GM12872 (cell line): ENCODE measurements around the gene RBM23.

Experiments used
- TF ChIP-seq, protein P1 (sequence below): IDR thresholded peaks from 3 replicates; pipeline ENCODE4 v1.5.1; 2011; ENCODE audit warnings: low read depth, mild to moderate bottlenecking, low read length, moderate library complexity; ENCODE audit not compliant: insufficient read depth

Gene RBM23

DNA sequence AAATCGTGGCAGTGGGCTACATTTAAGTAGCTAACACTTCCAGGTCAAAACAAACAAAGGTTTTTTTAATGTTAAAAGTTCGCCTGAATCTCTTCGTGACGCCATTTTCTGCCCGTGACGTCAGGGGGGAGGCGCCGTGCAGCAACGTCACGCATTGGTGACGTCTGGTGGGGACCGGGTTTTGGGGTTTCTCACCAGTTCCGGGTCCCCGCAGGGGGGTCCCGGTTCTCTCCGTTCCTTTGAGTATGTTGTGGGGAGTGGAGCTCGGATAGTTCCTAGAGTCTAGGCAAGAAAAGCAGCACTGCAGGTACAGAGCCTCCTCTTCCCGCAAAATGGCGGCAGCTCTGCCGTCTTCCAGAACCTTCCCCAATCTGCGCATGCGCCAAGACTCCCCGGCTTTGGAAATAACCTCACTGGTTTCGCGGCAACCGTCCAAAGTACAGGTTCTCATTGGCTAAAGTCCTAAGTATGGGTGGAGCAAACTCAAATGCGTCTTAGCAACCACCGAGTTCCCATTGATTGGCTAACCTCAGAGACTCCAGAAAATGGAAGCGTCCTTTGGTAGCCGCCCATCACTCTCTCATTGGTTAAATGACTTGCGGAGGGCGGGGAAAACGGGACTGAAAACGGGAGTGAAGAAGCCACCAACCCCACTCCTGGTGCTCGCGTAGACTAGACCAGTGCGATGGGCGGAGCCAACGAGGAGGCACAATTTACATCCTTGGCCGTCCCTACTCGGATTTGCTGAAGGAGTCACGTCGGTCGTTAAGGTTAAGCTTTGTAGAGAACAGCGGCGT, at the start of gene RBM23:
Gene RBM23 (minus strand): TSS at position 346 of the 797 bp plus-strand sequence.
- TF ChIP-seq, protein P1, sequence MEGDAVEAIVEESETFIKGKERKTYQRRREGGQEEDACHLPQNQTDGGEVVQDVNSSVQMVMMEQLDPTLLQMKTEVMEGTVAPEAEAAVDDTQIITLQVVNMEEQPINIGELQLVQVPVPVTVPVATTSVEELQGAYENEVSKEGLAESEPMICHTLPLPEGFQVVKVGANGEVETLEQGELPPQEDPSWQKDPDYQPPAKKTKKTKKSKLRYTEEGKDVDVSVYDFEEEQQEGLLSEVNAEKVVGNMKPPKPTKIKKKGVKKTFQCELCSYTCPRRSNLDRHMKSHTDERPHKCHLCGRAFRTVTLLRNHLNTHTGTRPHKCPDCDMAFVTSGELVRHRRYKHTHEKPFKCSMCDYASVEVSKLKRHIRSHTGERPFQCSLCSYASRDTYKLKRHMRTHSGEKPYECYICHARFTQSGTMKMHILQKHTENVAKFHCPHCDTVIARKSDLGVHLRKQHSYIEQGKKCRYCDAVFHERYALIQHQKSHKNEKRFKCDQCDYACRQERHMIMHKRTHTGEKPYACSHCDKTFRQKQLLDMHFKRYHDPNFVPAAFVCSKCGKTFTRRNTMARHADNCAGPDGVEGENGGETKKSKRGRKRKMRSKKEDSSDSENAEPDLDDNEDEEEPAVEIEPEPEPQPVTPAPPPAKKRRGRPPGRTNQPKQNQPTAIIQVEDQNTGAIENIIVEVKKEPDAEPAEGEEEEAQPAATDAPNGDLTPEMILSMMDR, result no peak

DNA sequence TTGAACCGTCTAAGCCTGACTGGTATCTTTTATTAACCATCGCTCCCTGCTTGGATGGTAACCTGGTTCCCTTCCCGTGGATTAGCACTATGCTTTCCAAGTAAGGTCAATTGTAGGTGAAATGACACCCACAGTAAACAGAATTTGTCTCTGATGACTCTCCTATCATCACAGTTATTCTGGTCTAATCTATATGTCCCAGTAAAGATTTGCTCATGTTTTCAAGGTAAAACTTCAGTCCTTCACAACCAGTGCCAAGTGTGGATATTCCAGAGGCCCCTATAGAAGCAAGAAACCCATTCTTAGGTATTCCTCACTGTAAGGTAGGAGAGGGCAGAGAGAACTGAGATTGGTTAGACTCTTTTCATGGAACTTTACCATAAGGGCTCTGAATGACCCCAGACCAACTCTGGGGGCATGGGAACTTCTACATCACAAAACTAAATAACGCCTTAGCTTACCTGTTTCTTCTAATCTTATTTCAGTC, 47.9 kb upstream of the RBM23 start:
- TF ChIP-seq, protein P1, result no peak

DNA sequence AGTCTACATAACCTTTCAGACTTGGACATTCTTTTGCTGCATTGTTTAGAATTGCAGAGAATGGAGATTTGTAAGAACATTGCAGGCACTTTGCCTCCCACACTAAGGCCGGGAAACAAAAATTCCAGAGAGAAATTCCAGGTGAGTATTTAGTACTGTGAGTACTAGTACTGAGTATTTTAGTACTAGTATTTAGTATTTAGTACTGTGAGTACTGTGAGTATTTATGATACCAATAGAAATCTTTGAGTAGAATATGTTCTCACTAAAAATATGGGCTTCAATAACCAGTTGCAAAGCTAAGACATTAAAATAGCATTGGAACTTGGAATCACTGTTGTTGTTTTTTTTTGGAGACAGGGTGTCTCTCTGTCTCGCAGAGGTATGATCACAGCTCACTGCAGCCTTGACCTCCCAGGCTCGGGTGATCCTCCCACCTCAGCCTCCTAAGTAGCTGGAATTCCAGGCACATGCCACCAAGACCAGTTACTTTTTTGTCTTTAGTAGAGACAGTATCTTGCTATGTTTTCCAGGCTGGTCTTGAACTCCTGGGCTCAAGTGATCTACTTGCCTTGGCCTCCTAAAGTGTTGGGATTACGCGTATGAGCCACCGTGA, 43.2 kb upstream of the RBM23 start:
- TF ChIP-seq, protein P1, result no peak

DNA sequence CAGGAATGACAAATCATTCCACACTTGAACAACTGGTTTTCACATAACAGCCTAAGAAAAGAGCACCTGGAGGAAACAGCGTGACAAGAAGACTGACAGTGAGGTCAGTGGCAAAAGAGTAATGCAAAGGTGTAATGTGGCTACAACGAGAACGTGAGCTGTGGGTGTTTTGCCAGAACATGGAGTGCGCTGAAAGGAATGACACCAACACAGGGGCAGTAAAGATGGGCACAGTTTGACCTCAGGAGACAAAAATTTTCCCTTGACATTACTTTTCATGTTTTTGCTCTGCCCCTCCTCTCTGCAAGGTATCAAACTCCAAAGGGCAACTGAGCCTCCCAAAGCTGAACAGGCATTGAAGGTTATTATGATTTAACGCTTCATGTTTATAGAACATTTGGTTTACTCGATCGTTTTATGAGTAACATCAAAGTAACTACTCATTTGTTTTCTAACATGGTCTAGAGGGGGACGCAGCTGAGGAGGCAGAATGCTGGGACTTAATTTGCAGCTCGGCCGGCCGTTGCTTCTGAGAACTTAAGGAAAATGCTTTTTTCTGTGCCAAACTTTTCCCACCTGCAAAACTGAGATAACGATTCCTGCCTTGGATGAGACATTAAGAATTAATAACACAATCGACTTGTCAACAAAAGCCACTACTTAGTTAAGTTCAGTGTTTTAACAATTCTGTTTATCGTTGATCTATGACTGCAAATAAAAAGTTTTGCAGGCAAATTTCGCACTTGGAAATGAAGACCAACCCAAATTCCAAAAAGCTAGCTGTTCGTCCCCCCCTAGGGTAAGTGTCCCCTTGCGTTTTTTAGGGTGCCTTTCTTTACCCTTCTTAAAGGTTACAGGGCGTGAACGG, 37.0 kb upstream of the RBM23 start:
- TF ChIP-seq, protein P1, result no peak

DNA sequence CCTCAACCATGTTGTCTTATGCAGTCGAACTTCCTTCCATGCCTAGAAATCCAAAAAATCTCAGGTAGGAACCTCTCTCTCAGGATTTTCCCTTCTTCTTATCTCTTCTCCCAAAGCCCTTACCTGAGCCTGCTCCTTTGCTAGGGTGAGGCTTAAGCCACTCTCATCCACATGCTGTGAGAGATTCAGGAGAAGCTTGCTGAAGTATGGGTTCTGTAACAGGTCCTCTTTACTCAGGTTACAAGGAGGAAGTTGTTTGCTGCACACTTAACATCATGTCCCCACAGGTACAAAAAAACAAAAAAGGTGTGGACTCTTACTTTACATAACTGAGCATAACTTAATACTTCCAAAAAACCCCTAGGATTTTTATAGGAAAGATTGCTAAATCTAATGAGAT, 33.5 kb upstream of the RBM23 start:
- TF ChIP-seq, protein P1, result no peak

DNA sequence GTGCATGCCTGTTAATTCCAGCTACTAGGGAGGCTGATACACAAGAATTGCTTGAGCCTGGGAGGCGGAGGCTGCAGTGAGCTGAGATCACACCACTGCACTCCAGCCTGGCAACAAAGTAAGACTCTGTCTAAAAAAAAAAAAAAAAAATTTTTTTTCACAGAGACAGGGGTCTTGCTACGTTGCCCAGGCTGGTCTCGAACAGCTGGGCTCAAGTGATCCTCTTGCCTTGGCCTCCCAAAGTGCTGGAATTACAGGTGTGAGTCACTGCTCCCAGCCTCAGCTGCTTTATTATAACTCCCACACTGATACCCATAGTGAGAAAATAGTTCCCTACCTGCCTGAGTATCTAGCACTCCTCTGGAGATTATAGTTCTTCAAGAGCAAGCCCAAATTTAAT, 26.7 kb upstream of the RBM23 start:
- TF ChIP-seq, protein P1, result no peak

DNA sequence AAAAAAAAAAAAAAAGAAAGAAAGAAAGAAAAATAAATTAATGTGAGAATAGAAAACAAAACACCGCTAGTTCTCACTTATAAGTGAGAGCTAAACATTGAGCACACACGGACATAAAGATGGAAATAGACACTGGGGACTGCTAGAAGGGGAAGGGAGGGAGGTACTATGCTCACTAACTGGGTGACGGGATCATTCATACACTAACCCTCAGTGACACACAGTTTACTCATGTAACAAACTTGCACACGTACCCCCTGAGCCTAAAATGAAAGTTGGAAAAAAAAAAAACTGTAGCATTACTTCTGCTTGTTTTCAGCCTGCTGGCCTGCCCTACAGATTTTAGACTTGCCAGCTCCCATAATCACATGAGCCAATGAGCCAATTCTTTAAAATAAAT, 20.7 kb upstream of the RBM23 start:
- TF ChIP-seq, protein P1, result no peak
